Astrocyte (in vitro differentiated cells and primary cell): Measurements from ENCODE around the gene M6PR.

ENCODE experiments used
- EZH2 ChIP-seq: IDR thresholded peaks from 2 replicates; pipeline ENCODE4 v1.6.1; 2012; ENCODE audit warnings: mild to moderate bottlenecking, low read length, inconsistent platforms; ENCODE audit not compliant: insufficient read depth
- TF ChIP-seq, protein P1 (sequence below): IDR thresholded peaks from 2 replicates; pipeline ENCODE4 v1.5.1; 2011; ENCODE audit warnings: low read depth, mild to moderate bottlenecking, inconsistent platforms, low read length, moderate library complexity; ENCODE audit not compliant: insufficient read depth

DNA sequence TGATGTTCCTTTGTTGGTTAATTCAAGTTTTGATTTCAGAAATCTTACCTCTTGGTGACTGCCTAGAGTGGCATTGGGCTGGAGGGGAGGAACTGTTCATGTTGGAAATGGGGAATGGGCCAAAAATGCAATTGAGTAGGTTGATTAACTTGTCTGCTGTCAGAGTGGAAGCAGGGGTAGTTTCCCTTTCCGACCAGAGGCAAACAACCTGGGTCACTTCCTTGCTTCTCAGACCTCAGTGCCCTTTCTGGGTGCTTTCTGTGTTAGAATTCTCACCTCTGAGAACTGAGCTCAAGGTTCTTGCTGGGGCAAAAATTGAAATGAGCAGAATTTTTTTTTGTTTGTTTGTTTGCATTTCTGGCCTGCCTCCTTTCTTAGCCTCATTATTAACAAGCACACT is 2.3 kb upstream of the M6PR start:
- TF ChIP-seq, protein P1, sequence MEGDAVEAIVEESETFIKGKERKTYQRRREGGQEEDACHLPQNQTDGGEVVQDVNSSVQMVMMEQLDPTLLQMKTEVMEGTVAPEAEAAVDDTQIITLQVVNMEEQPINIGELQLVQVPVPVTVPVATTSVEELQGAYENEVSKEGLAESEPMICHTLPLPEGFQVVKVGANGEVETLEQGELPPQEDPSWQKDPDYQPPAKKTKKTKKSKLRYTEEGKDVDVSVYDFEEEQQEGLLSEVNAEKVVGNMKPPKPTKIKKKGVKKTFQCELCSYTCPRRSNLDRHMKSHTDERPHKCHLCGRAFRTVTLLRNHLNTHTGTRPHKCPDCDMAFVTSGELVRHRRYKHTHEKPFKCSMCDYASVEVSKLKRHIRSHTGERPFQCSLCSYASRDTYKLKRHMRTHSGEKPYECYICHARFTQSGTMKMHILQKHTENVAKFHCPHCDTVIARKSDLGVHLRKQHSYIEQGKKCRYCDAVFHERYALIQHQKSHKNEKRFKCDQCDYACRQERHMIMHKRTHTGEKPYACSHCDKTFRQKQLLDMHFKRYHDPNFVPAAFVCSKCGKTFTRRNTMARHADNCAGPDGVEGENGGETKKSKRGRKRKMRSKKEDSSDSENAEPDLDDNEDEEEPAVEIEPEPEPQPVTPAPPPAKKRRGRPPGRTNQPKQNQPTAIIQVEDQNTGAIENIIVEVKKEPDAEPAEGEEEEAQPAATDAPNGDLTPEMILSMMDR: no peak
- TF ChIP-seq EZH2: no peak
